Ovary (tissue), 3 donors: ENCODE data around the gene DIO3.

Source experiments
- CTCF ChIP-seq, 3 donors: fragments of 450-650 bp in 2 of 3; fragments of 200-600 bp in 1 of 3; IDR thresholded peaks; one replicate each; pipeline versions ENCODE4 v1.5.1 to v1.8.0; 2016 to 2022; ENCODE audit warnings: antibody characterized with exemption in 3 of 3, mild to moderate bottlenecking in 1 of 3
- EP300 ChIP-seq: sonication (generic); formaldehyde crosslinking; IDR thresholded peaks from one replicate; pipeline ENCODE4 v1.6.1; 2017; ENCODE audit warnings: antibody characterized with exemption
- POLR2A ChIP-seq: fragments of 450-650 bp; IDR thresholded peaks from one replicate; pipeline ENCODE4 v1.6.1; 2017; ENCODE audit warnings: antibody characterized with exemption, mild to moderate bottlenecking, moderate library complexity
- donor health status: DM: no; HTN: no; CAD: no.

GRCh38 chr14:101538878-101539277, 22.4 kb upstream of the DIO3 start:
- TF ChIP-seq CTCF (IDR thresholded peaks at IDR 0.05): no peak
- TF ChIP-seq POLR2A: no peak
- TF ChIP-seq EP300: no peak
